Cardiac fibroblast (primary cell): Measurements from ENCODE around the gene ITPR2.

ENCODE experiments used
- DNase-seq, 2 donors: peaks; one replicate each; pipeline versions ENCODE4 v3.0.0 to v3.0.0-alpha.2; 2010; ENCODE audit warnings: low read depth in 2 of 2
- H3K4me3 ChIP-seq, 2 donors: replicated peaks in 1 of 2; 1 replicate in 1 of 2; 2 replicates in 1 of 2; pipeline ENCODE4 v1.5.1; 2011; ENCODE audit warnings: low read depth in 2 of 2, low read length in 2 of 2, mild to moderate bottlenecking in 2 of 2, moderate library complexity in 1 of 2
- TF ChIP-seq, protein P1 (sequence below): IDR thresholded peaks from one replicate; pipeline ENCODE4 v1.5.1; 2011; ENCODE audit warnings: low read depth, mild to moderate bottlenecking, low read length, inconsistent platforms

ITPR2 gene

DNA sequence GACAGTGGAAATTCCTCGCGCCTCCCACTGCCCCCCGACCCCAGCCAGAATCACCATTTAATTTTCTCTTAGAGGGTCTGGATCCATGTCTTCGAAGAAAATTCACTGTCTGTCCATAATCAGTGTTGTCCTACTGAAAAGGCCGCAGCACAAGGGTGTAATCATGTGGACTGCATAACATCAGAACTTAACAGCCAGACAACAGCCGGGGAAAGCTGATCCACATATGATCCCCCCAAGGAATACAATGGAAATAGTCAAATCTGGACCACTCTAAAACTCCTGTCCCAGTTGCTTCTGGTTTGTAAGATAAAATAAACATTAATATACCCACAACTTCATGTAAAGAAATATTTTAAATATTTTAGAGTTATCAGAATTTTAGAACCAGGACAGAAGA lies 460.1 kb downstream of the ITPR2 start:
- no peak for DNase-seq
- TF ChIP-seq, protein P1, sequence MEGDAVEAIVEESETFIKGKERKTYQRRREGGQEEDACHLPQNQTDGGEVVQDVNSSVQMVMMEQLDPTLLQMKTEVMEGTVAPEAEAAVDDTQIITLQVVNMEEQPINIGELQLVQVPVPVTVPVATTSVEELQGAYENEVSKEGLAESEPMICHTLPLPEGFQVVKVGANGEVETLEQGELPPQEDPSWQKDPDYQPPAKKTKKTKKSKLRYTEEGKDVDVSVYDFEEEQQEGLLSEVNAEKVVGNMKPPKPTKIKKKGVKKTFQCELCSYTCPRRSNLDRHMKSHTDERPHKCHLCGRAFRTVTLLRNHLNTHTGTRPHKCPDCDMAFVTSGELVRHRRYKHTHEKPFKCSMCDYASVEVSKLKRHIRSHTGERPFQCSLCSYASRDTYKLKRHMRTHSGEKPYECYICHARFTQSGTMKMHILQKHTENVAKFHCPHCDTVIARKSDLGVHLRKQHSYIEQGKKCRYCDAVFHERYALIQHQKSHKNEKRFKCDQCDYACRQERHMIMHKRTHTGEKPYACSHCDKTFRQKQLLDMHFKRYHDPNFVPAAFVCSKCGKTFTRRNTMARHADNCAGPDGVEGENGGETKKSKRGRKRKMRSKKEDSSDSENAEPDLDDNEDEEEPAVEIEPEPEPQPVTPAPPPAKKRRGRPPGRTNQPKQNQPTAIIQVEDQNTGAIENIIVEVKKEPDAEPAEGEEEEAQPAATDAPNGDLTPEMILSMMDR, result no peak
- no peak overlapping the region for H3K4me3 ChIP-seq

DNA sequence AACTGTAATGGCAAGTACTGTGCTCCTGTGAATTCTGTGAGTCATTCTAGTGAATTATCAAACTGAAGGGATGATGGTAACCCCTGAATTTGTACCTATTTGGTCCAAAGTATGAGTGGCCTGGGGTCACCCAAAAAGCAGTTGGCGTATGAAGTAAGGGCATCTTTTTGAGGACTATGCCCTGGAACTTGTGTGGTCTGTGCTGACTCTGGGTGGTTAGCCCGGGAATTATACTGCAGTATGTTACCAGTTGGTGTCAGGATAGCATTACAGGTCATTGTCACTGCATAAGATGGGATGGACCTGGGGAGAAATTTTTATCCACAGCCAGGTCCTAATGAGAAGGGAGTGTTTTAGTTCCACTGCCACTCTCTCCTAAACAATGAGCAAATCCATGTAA lies 462.9 kb downstream of the ITPR2 start:
- no peak for DNase-seq
- H3K4me3 ChIP-seq, result no peak overlapping the region
- TF ChIP-seq, protein P1, result no peak

- TF ChIP-seq, protein P1, result no peak
- DNase-seq, result peak; percentile 72 to 89
- H3K4me3 ChIP-seq, result no peak overlapping the region
Observed at GRCh38 chr12:26369588-26369987, 463.4 kb downstream of the ITPR2 start.

DNA sequence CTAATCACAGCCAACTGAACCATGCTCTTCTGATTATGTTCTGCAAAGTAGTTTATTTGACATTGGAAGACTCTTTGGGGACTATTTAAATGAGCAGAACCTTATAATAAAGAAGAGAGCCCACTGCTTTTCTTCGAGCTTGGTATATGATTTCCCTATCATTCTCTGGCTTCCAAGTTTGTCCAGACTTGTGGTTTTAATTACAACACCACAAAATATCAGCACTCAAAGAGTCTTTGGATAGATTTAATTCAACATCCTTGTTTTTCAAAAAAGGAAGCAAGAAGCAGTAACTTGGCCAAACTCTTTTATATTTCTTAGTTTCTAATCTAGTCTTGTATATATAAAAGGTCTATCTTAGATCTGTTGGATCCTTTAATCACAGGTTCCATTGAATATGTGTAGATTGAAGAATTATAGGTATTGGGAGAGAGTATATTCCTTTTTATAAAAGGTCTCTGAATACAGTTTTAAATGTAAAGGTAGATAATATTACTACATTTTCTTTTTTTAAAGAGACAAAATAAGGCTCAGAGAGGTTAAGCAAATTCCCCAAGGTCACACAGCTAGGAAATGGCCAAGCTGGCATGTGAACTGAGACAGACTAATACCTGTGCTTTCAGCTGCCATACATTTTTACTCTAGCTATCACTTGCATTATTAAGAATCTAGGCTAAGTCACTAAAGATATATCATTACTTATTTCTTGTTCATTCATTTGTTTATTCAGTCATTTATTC lies 464.8 kb downstream of the ITPR2 start:
- H3K4me3 ChIP-seq, result no peak overlapping the region
- TF ChIP-seq, protein P1, result no peak
- no peak for DNase-seq

- H3K4me3 ChIP-seq, result no peak overlapping the region
- DNase-seq, result no peak
- TF ChIP-seq, protein P1, result no peak
Observed at GRCh38 chr12:26361964-26362363, 471.0 kb downstream of the ITPR2 start.

DNA sequence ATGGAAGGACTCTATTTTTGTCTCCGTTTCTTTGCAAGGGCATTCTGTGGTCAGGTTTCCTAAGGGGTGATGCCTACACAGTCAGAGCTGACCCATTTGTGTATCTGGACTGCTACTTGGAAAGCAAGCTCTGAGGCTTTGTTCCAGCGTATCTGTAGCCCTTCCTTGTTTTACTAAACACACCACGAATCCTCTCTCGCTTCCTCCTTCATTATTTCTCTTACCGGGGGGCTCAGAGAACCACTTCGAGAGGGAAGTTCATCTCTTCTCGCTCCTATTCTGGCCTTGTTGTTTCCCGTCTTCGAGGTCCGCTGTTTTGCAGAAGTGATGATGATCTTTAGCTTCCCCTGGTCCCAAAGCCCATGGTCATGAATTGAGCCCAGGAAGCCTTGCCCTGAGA lies 472.9 kb downstream of the ITPR2 start:
- TF ChIP-seq, protein P1, result no peak
- H3K4me3 ChIP-seq, result no peak overlapping the region
- DNase-seq, result no peak

DNA sequence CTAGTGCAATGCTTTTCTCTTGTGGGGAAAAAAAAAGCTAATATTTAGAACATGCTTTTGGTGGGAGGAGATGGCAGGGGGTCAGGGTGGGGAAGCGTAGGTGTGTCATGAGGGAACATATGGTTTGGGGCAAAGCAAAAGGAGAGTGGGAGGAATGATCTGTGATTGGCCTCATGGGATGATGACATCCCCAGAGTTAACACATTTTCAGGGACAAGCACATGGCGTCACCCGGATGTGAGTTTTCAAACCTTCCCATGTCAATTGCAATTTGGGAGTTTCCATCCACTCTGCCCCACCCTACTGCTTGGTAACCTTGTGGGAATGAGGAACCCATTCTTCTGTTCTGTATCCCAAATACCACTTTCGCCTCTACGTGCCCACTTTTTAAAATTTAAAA lies 473.4 kb downstream of the ITPR2 start:
- TF ChIP-seq, protein P1, result no peak
- H3K4me3 ChIP-seq, result no peak overlapping the region
- DNase-seq, result no peak
